Astrocyte of the spinal cord (primary cell): ENCODE measurements around the gene HMX1.

Experiments used
- DNase-seq: peaks from one replicate; pipeline ENCODE4 v3.0.0; 2011; ENCODE audit warnings: low read depth, low spot score
- H3K4me3 ChIP-seq: 2 replicates; pipeline ENCODE4 v1.5.1; 2011; ENCODE audit warnings: low read depth, mild to moderate bottlenecking, low read length, moderate library complexity
- in situ Hi-C: cut with HindIII; loops from 2 replicates; pipeline ENCODE4 v1.10.0; 2017; ENCODE audit warnings: low sequenced_read_pairs
- TF ChIP-seq, protein P1 (sequence below): IDR thresholded peaks from 2 replicates; pipeline ENCODE4 v1.5.1; 2012; ENCODE audit warnings: low read depth, mild to moderate bottlenecking, low read length, inconsistent platforms

Gene HMX1

GRCh38 chr4:8852118-8852704, 19.4 kb downstream of the HMX1 start:
- in situ Hi-C loops, result no loop called here
- TF ChIP-seq, protein P1, sequence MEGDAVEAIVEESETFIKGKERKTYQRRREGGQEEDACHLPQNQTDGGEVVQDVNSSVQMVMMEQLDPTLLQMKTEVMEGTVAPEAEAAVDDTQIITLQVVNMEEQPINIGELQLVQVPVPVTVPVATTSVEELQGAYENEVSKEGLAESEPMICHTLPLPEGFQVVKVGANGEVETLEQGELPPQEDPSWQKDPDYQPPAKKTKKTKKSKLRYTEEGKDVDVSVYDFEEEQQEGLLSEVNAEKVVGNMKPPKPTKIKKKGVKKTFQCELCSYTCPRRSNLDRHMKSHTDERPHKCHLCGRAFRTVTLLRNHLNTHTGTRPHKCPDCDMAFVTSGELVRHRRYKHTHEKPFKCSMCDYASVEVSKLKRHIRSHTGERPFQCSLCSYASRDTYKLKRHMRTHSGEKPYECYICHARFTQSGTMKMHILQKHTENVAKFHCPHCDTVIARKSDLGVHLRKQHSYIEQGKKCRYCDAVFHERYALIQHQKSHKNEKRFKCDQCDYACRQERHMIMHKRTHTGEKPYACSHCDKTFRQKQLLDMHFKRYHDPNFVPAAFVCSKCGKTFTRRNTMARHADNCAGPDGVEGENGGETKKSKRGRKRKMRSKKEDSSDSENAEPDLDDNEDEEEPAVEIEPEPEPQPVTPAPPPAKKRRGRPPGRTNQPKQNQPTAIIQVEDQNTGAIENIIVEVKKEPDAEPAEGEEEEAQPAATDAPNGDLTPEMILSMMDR, result no peak
- no peak for DNase-seq
- no peak overlapping the region for H3K4me3 ChIP-seq

DNA sequence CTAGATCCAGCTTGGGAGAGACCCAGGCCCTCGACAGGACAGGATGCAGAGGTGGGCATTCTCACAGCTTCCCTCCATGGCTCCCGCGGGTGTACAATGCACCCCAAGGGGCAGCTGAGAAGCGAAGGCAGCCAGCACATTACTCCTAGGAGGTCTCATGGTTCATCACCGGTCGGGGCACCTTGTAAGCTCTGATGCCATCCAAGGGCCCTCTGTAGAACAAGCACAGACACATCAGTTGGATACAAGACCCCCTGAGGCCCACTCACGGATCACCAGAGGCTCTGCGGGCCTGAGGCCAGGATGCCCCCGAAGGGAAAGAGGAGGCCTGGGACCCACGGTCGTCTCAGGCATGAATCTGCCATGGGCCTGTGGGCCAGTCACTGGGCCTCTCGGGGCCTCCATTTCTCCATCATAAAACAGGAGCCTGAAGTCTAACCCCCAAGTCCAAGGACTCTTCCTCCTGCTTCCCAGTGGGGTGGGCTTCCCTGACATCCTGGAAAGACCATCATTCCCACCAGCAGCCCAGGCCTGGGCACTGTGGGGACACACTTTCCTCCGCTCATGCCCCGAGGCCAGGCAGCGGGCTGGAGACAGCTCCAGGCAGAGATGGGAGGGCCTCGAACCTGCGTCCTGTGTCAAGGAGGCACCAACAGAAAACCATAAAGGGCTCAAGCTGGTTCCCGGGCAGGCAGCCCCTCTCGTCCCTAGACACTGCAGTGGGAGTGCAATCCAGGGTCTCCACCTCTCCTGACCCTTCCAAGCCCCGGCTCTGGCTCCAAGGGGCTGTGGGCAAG, 20.1 kb downstream of the HMX1 start:
- H3K4me3 ChIP-seq, result no peak overlapping the region
- TF ChIP-seq, protein P1, result no peak
- in situ Hi-C loops, result no loop called here
- DNase-seq, result no peak

- no peak overlapping the region for H3K4me3 ChIP-seq
- TF ChIP-seq, protein P1, result no peak
- in situ Hi-C loops, result no loop called here
- no peak for DNase-seq
These were observed 20.8 kb downstream of the HMX1 start for GRCh38 chr4:8850830-8851188.

- in situ Hi-C loops, result no loop called here
- TF ChIP-seq, protein P1, result no peak
- no peak for DNase-seq
- no peak overlapping the region for H3K4me3 ChIP-seq
These were observed 21.4 kb downstream of the HMX1 start for GRCh38 chr4:8850074-8850829.

DNA sequence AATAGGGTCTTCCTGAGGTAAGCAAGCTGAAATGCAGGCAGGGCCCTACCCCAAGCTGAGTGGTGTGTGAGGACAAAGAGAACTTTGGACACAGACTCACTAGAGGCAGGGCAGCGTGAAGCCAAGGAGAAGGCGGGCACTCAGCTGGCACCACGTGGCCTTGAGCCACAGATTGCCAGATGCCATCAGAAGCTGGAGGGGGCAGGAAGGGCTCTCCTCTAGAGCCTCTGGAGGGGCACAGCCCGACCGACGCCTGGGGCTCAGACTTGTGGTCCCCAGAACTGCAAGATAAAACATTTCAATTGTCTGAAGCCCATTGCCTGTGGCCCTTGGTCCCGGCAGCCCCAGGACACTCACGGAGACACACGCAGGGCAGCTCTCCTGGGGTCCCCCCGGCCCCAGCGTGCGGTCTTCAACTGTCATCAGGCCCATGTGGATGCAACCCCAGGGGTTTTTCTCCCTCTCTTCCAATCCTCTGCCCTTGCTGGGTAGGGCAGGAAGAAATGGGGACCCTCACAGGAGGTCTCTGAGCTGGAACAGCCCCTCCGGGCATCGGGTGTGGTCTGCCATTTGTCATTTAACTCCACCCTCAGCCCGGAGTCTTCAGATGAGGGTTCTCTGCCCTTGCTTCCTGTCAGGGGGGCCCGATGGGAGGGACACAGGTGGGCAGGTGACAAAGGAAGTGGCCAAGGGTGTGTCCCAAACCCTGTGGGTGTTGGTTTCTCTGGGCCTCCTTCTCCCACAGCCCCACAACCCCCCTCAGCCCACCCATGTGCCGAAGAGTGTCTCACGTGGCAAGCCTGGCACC, 22.2 kb downstream of the HMX1 start:
- no peak for DNase-seq
- in situ Hi-C loops, result no loop called here

More for the DNA sequence above, 22.2 kb downstream of the HMX1 start:
- TF ChIP-seq, protein P1, result no peak
- H3K4me3 ChIP-seq, result no peak overlapping the region
